Stimulated activated CD8-positive, alpha-beta memory T cell treated with anti-CD3 and anti-CD28 coated beads, Interleukin-4, amount 100 ng/mL, for 4 hours (primary cell): Measurements from ENCODE around the gene LRFN5.
"Not testable (repeated sequence)": the region's sequence is repeated elsewhere in the genome, so short reads cannot be mapped to it uniquely, and the experiment has no call there.

Source experiments
- DNase-seq, 2 donors: peaks; one replicate each; pipeline ENCODE4 v3.0.0-alpha.2; 2020; ENCODE audit warnings: low read depth in 2 of 2, low spot score in 1 of 2

LRFN5 gene

DNA sequence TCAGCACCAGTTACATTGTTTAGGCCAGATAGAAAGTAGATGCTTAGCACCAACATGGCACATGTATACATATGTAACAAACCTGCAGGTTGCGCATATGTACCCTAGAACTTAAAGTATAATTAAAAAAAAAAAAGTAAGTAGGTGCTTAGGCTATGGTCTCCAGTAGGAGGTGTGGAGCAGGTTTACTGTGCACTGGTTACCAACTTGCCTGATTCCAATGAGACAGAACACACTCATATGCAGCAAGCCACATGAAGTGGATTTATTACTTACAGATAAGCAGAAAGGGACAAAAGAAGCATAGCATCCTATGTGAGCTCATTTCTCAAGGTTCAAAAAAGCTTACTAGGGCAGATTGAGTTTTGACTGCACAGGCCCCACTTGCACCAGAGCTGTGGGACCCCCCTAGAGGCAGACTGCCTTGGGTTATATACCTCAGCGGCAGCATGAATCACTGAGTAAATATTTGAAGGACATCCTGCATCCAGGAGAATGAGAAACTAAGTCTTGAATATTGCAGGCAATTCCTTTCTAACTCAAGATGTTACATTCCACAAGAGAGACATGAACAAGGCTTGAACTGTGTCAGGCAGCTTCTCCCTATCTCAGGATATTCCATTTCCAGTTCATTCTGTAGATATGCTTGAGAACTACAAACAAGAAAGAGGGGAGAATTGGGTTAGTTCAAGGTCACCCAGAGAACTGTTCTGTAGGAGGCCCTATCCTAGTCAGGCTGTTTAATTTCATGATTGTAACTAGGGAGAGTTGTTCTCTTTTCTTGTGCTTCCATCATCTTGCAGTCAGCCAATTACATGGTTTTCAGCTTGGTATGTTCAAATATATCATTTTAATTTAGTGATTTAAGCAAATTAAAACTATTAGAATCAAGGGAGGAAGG is 30.1 kb downstream of the LRFN5 start:
- DNase-seq: no peak

- no peak for DNase-seq
These were observed 35.0 kb downstream of the LRFN5 start for GRCh38 chr14:41641690-41642089.

GRCh38 chr14:41642367-41642766 is 35.7 kb downstream of the LRFN5 start:
- no peak for DNase-seq

DNA sequence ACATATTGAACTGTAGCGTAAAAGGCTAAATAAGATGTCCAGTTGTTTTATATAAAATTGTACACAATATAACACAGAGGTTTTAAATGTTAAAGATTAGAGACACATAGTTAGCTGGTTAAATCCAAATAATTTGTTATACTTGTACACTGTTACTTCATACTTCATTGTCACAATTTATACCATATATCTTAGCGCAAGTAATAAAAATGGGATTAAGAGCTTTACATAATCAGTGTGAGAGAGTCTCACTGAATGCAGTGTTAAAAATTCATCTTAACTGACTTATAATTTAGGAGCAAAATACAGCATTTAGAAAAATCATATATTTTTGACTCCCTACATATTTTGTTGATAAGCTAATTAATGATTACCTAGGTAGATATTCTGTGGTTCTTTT is 36.1 kb downstream of the LRFN5 start:
- no peak for DNase-seq

DNA sequence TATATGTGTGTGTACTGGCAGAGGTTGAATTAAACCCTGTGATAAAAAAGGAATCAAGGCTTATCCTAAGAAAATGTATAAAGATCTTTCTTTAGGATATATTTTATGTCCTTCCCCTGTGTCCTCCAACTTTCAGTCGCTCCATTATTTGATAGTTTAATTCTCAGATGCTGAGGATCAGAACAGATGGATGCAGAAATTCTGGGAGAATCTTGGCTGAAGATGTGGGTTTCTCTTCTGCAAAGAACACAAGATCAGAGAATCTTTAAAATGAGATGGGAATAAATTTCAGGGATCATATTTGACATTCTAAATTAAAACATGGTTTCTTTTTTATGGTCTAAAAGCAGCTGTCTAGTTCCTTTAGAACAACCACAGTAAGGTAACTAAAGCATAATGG is 37.9 kb downstream of the LRFN5 start:
- DNase-seq: no peak

GRCh38 chr14:41650802-41651201 is 44.1 kb downstream of the LRFN5 start:
- DNase-seq: no peak

GRCh38 chr14:41654196-41654595 is 47.5 kb downstream of the LRFN5 start:
- DNase-seq: no peak

DNA sequence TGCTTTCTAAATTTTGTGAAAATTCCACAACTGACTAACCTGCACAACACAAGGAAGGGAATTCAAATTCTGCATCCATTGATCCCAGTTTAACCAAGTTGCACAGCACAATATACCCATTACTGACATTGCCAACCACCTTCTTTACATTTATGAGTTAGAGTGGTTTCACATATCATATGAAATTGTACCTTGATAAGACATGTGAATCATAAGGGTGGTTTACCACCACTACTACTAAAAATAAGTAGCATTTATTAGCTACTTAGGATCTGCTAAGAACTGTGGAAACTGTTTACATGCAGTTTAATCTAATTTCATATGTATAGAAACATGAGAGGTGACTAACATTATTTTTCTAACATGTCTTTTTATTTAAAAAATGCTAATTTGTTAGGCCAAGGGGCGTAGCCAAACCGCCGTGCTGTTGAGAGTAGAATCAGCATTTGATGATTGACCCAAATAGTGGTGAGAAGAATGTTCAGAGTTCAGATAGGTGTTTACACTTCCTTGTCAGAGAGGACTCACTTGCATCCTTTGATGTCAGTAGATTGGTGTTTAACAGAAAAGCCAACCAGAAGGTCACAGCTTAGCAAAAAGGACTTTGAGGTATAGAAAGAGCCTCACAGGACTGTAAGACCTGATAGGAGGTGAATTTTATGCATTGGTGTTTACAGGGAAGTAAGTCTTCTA is 56.2 kb downstream of the LRFN5 start:
- no peak for DNase-seq

GRCh38 chr14:41663473-41663850 is 56.8 kb downstream of the LRFN5 start:
- no peak for DNase-seq

DNA sequence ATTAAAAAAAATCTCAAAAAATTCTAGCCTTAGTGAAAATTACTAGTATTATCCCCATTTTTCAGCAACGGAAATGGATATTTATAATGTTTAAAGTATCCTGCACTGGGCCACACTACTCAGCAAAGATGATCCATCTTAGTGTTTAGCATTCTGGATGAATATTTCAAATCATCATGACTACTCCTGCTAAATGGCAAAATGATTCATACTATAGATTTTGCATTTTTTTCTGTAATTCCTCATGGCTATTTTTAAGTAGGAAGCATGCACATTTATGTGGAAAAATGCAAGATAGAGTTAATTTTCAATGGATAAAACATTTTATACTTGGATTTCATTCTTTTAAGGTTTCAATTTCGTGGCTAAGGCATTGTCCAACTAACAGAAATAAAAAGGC is 59.6 kb downstream of the LRFN5 start:
- DNase-seq: no peak

DNA sequence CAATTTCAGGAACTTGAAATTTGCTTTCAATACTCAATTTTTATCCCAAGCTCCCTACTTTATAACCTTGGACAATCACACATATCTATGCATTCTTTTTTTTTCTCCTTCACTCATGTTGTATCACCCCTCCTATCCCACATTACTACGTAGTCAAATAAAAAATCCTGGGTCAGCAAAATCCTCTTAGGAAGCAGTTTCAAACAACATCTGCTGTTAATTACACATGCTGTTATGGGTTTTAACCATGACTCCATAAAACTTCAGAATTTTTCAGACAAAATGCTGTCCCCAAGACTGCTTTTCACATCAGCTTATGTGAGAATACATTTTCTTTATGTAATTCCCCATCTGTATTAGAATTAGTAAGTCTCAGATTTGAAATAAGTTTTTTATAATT is 61.7 kb downstream of the LRFN5 start:
- DNase-seq: no peak

DNA sequence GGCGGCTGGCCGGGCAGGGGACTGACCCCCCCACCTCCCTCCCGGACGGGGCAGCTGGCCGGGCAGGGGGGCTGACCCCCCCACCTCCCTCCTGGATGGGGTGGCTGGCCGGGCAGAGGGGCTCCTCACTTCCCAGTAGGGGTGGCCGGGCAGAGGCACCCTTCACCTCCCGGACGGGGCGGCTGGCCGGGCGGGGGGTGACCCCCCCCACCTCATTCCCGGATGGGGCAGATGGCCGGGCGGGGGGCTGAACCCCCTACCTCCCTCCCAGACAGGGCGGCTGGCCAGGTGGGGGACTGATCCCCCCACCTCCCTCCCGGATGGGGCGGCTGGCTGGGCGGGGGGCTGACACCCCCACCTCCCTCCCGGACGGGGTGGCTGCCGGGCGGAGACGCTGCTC is 66.9 kb downstream of the LRFN5 start:
- DNase-seq: not testable (repeated sequence)

DNA sequence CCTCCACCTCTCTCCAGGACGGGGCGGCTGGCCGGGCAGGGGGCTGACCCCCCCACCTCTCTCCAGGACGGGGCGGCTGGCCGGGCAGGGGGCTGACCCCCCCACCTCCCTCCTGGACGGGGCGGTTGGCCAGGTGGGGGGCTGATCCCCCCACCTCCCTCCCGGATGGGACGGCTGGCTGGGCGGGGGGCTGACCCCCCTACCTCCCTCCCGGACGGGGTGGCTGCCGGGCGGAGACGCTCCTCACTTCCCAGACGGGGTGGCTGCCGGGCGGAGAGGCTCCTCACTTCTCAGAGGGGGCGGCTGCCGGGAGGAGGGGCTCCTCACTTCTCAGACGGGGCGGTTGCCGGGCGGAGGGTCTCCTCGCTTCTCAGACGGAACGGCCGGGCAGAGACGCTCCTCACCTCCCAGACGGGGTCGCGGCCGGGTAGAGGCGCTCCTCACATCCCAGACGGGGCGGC is 67.9 kb downstream of the LRFN5 start:
- not testable (repeated sequence) for DNase-seq

- DNase-seq: no peak
These were observed 92.8 kb downstream of the LRFN5 start for GRCh38 chr14:41699486-41699885.

DNA sequence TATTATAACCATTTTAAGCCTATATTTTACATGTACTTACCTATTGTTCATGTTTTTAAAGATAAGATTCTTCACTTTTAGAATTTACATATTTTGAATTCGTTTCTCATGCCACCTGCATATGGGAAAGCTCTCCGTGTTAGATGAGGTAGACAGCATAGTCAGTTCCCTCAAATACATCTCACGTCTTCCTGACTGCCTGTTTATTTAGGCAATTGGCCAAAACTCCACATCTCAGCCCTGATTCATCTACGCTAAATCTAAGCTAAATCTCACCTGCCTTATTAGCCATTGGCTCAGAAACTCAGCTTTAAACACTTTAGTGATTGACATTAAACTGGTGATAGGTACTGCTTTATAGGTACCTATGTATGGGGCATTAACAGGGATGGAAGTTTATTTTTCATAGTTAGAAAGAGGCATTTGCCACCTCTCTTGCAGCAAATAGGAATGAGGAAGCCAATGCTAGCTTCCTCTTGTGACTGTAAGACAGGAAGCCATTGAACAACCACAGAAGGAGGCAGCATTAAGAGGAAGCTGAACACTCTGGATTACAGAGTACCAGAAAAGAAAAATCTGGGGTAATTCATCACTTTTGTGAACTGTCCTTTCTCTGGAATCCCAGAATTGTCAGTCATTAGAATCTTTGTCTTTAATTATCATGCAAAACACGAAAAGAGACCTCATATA is 111.9 kb downstream of the LRFN5 start:
- no peak for DNase-seq

GRCh38 chr14:41739203-41739602 is 132.5 kb downstream of the LRFN5 start:
- DNase-seq: no peak

- DNase-seq: no peak
These were observed 136.5 kb downstream of the LRFN5 start for GRCh38 chr14:41743140-41743539.

GRCh38 chr14:41749429-41749828 is 142.8 kb downstream of the LRFN5 start:
- no peak for DNase-seq

- not testable (repeated sequence) for DNase-seq
These were observed 143.9 kb downstream of the LRFN5 start for GRCh38 chr14:41750575-41750974.

- DNase-seq: no peak
These were observed 151.5 kb downstream of the LRFN5 start for GRCh38 chr14:41758011-41758665.

DNA sequence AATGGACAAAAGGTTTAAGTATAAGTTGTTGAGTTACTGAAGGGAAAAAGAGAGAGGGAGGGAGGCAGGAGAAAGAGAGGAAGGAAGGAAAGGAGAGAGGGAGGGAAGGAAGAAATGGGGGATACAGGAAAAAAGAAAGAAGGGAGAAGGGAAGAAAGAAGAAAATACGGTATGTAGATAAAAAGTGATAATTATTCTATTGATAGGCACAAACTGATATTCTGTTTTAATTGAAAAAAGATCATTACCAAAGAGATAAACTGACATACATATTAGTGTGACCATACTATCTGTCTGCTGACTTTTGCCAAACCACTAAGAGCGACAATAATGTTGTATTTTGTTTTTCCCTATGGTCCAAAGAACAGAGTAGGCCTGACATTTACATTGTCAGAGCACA is 154.5 kb downstream of the LRFN5 start:
- no peak for DNase-seq
